Activated T-helper 1 cell treated with anti-CD3 and anti-CD28 coated beads, Interleukin-2, amount 50 U/mL, for 16 hours (primary cell): ENCODE results near the gene GRB7.
"Not testable (repeated sequence)": the region's sequence is repeated elsewhere in the genome, so short reads cannot be mapped to it uniquely, and the experiment has no call there.

Experiments used
- DNase-seq, 2 donors: peaks; one replicate each; pipeline ENCODE4 v3.0.0-alpha.2; 2020; ENCODE audit warnings: low read depth in 1 of 2, low spot score in 1 of 2

The GRB7 gene

DNA sequence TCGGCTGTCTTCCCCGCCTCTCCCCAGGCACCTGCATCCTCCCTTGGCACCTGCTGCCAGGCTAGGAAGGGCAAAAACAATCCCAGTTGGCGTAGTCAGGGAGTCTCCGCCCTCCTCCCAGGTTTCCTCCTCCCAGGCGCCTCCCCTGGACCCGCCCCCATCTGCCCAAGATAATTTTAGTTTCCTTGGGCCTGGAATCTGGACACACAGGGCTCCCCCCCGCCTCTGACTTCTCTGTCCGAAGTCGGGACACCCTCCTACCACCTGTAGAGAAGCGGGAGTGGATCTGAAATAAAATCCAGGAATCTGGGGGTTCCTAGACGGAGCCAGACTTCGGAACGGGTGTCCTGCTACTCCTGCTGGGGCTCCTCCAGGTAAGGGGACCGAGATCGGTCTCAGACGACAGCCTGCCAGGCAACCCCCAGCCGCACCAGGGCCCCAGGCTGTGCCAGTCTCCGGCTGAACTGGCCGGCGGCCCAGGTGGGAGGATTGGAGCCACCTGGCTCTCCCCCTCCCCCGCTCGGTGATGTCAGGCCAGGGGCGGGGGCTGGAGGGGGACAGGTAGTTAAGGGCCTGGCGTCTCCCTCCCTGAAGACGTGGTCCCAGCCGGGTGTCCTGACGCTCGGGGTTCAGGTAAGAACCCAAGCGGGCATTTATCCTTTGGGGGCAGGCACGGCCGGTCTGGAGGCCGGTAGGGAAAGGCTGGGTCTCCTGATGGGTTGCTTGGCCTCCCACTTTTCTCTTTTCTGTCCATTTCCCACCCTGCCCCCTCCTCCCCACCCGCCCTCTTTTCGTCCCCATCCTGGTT, at the start of gene GRB7:
Gene GRB7, plus strand, starts transcription at position 179 of the 808 bp plus-strand sequence. CDS start 4,364 bp downstream, outside the sequence.
- no peak for DNase-seq

DNA sequence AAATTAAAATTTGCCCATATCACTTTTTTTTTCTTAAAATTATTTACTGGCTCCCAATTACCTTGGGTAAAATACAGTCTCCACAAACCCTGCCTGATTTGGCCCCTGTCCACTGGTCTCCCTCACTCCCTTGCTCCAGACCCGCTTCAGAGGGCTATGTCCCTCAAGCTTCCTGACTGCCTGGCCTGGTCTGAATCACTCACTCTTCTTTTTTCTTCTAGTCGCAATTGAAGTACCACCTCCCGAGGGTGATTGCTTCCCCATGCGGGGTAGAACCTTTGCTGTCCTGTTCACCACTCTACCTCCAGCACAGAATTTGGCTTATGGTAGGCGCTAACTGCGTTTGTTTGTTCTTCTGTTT, 49.3 kb upstream of the GRB7 start:
- DNase-seq: no peak

DNA sequence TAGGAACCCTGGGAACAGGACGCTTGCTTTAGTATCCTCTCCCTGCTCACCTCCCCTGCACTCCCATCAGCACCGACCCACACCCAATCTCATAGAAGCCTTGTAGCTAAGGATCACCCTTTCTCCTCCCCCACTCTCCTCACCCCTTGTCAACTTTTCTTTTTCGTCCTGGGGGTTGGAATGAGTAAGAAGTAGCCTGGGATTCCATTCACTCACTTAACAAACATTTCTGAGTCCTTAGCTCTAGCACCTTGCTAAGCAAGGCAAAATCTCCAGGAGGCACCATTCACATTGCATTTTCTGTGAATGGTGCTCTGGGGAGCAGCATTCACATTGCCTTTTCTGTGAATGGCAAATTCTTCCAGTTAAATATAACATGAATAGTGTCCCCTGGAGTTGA, 48.8 kb upstream of the GRB7 start:
- DNase-seq: no peak

DNA sequence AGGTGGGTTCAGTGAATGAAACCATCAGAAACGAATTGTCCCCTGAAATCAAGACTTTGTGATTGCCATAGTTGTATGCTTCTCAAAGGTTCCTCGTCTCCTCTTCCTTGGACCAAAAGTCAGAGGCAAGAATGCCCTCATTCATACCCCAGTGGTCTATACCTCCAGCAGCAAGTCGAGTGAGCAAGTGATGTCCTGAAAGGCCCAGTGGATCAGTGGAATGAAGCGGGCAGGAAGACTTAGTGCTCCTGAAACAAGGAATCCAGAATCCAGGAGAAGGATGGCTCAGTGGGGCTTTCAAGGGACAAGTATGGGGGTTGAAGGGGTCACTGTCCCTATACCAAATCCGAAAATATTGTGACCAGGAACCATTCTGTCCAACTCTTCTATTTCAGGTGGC, 43.1 kb upstream of the GRB7 start:
- no peak for DNase-seq

DNA sequence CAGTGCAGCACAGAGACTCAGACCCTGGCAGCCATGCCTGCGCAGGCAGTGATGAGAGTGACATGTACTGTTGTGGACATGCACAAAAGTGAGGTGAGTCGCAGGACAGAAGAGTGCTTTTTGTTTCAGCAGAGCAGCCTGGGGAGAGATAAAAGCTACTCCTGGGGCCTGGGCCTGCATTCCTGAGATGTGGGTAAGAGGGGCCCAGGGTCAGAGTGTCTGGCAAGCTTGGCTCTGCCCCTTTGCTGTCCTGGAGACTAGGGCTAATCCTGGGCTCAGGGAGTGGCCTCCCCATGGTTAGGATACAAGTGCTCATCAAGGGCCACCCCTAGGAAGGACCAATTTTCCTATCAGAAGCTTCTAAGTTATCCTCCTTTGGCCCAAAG, 42.7 kb upstream of the GRB7 start:
- no peak for DNase-seq

DNA sequence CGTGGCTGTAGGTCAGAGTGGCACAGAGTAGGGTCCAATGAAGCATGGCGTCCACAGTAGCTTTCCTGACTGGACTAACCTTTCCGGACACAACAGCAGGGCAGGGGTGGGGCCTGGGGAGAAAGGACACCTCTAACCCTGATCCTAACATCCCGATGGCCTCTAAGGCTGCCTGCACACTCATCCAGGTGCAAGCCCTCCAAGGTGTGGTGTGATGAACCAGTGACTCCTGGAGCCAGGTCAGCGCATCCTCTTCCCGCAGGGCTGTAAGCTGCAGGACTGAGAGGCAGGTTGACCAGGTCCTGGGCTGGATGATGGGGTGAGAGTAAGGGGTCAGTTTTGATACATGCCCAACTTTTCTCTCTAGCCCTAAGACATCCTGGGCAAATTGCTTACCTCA, 41.0 kb upstream of the GRB7 start:
- DNase-seq: no peak

DNA sequence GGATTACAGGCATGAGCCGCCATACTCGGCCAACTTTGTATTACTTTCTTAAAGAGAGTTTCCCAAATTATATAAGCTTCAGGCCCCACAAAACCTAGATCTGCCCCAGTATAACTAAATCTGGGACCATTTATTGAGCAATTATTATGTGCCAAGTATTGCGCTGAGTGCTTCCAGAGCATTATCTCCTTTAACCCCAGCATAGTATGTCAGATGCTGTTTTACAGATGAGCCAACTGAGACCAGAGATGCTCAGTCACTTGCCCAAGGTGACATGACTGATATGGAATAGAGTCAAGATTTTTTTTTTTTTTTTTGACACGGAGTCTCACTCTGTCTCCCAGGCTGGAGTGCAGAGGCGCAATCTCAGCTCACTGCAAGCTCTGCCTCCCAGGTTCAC, 39.8 kb upstream of the GRB7 start:
- DNase-seq: no peak

DNA sequence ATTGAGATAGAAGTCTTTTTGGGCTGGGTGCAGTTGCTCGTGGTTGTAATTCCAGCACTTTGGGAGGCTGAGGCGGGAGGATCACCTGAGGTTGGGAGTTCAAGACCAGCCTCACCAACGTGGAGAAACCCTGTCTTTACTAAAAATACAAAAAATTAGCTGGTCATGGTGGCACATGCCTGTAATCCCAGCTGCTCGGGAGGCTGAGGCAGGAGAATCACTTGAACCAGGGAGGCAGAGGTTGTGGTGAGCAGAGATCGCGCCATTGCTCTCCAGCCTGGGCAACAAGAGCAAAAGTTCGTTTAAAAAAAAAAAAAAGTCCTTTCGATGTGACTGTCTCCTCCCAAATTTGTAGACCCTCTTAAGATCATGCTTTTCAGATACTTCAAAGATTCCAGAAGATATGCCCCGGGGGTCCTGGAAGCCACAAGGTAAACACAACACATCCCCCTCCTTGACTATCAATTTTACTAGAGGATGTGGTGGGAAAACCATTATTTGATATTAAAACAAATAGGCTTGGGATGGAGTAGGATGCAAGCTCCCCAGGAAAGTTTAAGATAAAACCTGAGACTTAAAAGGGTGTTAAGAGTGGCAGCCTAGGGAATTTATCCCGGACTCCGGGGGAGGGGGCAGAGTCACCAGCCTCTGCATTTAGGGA, 38.5 kb upstream of the GRB7 start:
- not testable (repeated sequence) for DNase-seq

DNA sequence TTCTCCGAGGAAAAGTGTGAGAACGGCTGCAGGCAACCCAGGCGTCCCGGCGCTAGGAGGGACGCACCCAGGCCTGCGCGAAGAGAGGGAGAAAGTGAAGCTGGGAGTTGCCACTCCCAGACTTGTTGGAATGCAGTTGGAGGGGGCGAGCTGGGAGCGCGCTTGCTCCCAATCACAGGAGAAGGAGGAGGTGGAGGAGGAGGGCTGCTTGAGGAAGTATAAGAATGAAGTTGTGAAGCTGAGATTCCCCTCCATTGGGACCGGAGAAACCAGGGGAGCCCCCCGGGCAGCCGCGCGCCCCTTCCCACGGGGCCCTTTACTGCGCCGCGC, 38.0 kb upstream of the GRB7 start, which contains the start of gene ERBB2:
Gene ERBB2, plus strand, starts transcription at position 247 of the 330 bp plus-strand sequence. CDS start 175 bp downstream, outside the sequence.
- DNase-seq: no peak

DNA sequence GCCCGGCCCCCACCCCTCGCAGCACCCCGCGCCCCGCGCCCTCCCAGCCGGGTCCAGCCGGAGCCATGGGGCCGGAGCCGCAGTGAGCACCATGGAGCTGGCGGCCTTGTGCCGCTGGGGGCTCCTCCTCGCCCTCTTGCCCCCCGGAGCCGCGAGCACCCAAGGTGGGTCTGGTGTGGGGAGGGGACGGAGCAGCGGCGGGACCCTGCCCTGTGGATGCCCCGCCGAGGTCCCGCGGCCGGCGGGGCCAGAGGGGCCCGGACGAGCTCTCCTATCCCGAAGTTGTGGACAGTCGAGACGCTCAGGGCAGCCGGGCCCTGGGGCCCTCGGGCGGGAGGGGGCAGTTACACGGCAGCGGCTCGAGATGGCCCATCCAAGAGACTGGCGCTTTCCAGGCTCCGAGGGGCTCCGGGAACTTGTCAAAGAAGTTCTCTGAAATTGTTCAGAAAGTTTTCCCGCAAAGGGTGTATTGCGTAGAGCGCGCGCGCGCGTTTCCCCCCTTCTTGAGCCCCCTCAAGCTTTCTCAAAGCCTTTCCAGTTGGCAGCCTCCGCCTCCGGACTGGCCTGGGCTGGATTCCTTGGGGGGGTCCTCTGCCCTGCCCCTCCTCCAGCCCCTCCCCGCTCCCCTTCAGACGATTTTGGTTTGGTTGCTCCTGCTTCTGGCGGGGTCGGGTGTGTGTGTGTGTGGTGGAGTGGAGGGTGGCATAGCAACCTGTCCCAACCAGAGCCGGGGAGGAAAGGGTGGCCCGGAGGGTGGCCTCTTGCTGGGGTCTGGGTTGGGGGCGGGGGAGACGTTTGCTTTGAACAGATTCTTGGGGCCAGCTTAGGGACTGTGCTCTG, 37.4 kb upstream of the GRB7 start:
- DNase-seq: no peak

DNA sequence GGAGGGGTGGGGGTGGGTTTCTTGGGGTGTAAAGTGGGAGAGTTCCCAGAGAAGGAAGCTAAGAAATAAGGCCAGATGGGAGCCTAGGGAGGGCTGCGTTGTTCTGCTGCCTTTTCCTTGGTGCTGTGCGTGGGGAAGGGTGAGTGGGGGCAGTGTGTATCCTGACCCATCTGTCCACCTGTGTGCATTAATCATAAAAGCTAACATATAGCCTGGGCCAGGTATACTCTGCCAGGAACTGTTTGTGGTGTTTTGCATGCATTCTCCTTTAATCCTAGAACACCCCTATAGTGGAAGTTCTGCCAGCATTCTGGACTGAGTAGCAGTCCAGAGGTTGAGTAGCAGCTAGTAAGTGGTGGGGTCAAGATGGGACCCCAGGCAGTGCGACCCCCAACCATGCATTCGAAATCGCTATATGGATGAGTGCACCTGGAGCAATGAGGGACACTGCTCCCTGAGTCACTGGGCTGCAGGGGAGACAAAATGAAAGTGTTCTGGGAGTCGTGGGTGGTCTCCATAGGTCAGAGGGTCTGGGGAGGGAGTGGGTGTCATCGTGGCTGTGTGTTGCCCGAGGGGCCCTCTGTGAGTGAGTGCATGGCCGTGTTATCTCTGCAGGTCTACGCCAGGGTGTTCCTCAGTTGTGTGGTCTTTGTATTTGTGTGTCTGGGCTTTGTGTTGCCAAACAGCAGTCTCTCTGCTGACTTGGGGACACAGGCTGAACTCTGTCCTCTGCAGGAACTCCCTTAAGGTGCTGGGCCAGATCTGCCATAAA, 36.5 kb upstream of the GRB7 start:
- DNase-seq: no peak

DNA sequence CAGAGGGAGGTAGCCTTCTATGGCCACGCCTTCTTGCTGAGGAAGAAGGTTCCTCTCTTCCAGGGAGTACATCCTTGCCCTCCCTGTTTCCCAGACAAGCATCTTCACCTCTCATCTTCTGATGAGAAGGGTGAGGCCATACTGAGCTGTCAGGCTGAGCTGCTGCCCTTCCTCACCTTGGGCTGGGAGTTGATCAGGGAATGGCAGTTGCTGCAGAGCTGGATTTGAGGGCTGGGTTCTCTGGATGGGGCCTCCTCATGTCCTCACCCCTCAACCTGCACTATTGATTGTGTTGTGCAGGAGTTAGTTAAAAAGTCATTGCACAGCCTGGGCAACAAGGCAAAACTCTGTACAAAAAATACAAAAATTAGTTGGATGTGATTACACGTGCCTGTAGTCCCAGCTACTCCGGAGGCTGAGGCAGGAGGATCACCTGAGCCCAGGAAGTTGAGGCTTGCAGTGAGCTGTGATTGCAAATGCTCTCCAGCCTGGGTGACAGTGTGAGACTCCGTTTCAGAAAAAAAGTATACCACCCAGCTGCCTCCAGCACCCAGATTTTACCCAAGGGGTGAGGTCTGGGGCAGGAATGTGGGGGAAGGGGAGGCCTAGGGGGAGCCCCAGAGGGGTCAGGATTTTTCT, 35.8 kb upstream of the GRB7 start:
- DNase-seq: no peak

DNA sequence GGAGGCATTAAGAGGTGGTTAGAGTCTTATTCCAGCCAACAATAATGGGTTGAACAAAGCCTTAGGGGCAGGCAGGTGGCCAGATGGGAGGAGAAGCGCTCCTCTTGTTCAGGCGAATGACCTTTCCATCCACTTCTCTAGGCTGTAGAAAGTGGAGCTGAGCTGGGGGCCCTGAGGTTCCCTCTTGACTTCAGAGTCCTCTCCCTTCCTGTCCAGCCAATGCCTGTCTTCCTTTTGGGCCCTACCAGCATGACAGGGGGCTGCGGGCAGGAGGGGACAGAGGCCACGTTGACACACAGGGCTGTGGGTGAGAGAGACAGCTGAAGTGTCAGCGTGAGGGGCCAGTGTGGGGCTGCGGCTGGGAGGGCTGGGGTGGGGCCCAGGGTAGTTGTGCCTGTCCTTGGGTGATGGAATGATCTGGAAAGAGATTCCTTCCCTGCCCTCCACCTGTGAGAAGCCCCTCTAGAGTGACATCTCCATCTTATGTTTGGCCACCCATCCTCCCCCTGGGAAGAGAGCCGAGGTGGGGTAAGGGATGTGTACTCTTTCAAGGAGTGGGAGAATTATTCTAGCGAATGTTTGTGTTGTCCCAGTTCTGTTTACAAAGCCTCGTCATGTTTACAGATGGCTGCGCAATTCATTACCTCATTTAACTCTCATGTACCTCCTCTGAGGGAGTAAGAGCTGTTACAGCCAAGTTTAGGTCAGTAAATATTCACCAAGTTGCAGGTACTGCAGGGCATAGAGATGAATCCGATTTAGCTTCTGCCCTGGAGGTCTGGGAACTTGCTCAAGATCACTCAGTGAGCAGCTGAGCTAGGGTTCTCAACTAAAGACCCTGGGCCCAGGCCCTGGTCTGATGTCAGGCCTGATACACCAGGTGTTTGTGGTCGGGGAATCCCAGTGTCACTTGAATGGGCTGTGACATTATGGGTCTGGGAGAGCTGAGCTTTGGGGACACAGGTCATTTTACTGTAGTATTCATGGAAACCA, 34.5 kb upstream of the GRB7 start:
- DNase-seq: no peak

DNA sequence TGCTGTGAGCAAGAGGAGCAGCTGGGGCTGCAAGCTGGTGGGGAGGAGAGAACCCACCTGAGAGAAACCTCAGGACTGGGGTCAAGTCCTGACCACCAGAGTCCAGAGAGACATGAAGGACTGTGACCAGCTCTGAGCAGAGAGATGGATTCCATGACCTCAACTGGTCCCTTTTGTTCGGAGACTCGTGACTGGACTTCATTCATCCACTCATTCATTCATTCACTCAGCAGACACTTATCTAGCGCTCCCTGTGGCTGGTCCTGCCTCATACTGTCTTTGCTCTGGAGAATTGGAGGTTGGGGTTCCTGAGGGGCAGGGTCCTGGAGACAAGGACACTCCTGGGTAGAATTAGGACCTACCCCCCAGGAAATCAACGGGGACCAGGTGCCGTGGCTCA, 33.8 kb upstream of the GRB7 start:
- DNase-seq: no peak

DNA sequence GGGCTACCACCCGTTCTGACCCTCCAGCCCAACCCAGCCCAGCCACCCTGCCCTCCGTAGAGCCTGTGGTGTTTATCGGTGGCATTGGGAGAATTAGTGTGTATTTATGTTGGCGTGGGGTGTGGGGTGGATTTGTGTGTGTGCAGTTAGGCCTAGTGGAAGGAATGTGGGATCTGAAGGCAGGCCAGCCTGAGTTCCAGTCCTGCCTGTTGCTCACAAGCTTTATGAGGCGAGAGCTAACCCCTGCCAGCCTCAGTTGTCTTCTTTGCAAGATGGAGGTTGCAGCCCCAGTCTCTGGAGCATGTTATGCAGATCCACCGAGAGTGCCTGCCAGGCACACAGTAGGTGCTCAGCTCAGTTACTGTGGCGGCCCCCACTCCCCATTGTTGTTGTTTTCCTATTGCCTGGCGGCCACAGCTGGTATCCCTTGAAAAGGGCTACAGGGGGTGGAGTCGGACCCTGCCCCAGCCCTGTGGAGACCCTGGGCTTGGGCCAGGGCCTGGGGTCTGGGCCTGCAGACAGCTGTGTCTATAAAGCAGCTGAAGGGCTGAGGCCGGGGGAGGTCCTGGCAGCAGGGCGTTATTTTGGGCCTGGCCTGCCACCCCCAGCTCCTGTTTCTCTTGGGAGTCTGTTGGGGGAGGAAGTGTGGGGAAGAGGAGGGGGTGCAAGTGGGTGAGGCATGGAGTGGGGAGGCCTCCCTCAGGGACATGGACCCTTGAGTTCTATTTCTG, 32.8 kb upstream of the GRB7 start:
- DNase-seq: no peak

DNA sequence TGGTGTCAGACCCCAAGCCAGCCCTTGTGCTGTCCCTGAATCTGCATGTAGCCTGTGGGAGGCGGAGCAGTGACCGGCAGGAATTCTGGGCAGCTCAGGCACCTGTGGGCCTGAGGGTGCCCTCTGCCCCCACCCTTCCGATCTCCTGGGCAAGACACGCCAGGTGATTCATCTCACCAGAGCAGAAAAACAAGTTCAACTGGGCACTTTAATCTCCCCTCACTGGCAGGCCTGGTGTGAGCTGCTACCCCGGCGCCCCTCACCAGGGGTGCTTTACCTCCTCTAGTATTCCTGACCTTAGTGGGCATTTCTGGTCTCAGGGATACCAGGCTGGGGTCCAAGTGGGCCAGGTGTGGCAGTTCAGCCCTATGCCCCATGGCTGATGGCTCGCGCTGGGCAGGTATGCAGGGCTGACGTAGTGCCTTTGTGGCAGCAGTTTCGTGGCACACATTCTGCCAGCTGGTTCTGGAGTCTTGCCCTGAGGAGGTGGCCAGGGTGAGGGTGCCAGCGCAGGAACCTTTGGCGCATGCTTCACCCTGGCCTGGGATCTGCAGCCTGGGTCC, 31.9 kb upstream of the GRB7 start:
- no peak for DNase-seq

DNA sequence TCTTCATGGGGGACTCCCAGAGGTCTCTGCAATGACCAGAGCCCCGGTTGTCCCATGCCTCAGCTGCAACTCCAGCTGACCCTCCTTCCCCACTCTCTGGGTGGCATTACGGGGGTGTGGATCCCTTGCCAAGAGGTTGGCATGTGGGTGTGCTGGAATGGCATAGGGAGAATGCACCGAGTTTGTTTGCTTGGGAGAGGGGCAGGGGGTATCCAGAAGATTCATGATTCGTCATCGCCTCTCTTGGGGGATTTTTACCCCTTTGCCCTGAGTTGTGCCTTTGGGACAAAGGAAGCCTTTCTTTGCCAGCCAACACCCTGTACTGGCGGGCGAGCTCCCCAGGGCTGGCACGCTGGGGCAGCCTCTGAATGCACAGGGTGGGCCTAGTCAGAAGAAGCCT, 31.4 kb upstream of the GRB7 start:
- DNase-seq: no peak

DNA sequence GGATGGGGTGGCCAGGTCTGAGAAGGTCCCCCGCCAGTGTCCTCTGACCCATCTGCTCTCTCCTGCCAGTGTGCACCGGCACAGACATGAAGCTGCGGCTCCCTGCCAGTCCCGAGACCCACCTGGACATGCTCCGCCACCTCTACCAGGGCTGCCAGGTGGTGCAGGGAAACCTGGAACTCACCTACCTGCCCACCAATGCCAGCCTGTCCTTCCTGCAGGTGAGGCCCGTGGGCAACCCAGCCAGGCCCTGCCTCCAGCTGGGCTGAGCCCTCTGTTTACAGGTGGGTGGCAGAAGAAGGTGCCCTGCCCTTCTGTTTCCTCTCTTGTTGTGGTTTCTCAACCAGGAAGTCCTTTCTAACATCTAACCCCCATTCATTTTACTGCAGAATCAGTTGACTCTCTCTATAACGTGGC, 30.8 kb upstream of the GRB7 start:
- no peak for DNase-seq
